GM18499 (cell line): Measurements from ENCODE around the gene GPATCH8.
"Not testable (repeated sequence)": the region's sequence is repeated elsewhere in the genome, so short reads cannot be mapped to it uniquely, and the experiment has no call there.

Experiments used
- ATAC-seq: cut with Tn5 transposase; IDR thresholded peaks from one replicate; pipeline ENCODE4 v1.9.1; 2021; ENCODE audit warnings: moderate number of reproducible peaks; ENCODE audit not compliant: insufficient read depth, unreplicated experiment

GPATCH8 gene

DNA sequence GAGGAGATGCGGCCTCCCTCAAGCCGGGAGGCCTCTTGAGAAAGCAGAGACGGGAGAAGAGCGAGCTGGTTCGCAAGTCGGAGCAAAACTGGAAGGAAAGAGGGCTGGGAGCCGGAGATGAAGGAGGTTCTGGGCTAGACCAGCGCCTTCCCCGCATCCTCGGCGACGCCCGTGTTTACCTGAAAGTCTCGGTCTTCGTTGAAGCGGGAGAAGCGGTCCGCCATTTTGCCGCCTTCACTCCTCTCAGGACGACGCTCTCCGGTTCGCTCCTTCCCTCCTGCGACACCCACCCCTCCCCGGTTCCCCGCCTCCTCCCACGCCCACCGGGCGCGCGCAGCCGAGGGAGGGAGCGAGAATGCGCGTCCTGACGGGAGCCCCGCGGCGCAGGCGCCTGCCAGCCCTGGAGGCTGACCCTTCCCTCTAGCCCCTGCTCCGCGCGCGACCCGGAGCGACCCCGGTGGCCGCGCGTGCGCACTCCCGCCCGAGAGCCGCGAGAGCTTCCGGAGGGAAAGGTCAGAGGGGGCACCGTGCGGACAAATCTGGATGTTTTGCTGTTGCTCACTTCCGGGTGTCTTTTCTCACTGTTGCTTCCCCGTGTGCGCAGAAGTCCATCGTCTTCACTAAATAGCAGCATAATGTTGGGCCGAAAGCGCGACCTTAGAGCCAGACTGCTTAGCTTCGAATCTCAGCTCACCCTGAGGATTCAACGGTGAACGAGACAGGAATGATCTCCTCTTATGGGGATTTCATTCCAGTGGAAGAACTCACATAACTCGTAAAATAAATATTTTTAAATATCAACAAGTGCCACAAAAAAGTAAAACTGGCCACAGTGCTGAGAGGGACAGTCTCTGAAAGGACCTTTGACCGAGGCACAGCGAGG is at the start of gene GPATCH8:
GPATCH8 (minus strand) TSS at position 260 of the 883 bp plus-strand sequence; CDS start at position 224, 36 bp downstream.
- no peak for ATAC-seq

DNA sequence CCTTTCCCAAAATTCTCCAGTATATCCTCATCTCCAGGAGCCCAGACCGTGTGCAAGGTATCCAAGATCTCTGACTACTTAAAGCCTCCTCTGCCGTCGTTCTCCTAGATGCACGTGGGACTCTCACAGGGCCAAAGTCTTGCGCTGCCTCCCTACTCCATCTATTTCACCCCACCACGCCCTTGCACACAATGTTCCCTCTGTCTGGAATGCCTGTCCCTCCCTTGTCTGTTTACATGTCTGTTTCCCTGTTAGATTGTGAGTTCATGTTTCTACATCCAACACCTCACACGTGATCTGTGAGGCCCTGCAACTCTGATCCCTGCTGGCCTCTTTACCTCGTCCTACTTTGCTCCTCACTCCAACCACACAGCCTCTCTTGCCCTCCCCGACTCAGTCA is 49.2 kb upstream of the GPATCH8 start:
- ATAC-seq = no peak

DNA sequence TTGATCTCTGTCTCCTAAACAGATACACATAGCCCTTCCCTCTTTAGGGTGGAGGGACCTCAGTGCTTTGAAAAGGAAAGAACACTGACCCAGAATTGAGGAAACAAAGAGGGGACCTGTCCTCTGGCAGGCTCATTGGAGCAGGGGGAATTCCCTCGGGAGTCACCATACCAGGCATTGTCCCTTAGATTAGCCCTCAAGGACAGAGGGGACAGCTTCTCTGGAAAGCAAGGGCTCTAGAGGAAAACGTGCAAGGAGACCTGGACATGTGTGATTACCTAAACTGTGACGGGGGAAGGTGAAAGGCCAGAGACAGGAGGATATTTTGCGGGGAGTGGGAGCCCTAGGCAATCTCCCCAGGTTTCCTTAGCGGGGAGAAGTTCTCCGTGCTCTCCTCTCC is 46.5 kb upstream of the GPATCH8 start:
- ATAC-seq = no peak

DNA sequence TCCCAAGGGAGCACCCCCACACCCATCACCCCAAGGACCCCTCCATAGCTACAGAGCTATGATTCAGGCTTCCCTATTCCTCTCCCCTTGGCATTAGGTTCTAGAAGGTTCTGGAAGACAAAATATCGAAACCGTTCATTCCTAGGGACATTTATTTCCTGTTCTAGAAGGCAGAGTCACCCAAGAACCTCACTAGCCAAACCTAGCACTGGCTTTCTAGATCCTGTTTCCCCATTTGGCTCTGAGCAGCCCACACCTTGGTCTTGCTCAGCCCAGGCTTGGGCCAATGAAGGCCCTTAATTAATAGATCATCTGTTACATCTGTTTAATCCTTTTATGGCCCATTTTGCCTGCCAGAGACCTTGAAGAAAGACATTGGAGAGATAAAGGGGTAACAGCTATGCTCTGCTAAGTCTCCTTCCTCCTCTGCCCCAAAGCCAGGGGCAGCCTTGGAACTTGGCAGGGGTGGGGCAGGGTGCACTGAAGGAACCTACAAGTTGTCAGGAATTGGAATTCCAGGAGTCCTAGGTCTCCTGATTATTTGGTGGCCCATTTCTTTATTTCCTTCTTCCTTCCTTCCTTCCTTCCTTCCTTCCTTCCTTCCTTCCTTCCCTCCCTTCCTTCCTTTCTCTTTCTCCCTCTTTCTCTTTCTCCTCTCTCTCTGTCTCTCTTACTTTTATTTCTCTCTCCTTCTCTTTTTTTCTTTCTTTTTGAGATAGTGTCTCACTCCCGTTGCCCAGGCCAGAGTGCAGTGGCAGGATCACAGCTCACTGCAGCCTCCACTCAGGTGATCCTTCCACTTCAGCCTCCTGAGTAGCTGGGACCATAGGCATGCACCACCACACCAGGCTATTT is 45.4 kb upstream of the GPATCH8 start:
- ATAC-seq = no peak

DNA sequence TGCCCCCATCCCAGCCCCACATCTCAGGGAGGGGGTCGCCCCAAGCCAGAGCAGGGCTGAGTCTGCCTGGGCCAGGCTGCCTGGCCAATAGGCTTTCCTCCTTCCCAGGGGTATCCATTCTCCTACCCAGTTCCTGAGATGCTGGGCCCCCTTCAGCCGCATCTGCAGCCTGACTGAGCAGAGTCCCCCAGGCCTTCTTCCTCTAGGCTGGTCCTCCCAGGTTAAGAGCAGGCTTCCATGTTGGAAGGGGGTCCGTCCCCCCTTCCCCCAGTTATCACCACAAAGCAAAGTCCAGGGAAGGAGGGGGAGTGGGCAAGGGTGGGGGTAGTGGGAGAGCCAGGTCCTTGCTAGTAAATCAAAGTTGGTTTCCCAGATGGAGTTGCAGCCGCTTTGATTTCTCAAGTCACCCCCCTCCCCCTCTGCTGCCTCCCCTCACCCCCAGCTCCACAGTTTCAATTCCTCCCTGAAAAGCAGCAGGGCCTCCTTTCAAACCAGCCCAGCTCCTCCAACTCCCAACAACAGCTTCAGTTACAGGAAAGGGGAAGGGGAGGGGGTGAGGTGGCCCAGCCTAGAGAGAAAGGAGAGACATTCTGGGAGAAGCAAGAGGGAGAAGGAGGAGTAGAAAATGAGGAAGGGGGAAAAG is 44.5 kb upstream of the GPATCH8 start:
- no peak for ATAC-seq

DNA sequence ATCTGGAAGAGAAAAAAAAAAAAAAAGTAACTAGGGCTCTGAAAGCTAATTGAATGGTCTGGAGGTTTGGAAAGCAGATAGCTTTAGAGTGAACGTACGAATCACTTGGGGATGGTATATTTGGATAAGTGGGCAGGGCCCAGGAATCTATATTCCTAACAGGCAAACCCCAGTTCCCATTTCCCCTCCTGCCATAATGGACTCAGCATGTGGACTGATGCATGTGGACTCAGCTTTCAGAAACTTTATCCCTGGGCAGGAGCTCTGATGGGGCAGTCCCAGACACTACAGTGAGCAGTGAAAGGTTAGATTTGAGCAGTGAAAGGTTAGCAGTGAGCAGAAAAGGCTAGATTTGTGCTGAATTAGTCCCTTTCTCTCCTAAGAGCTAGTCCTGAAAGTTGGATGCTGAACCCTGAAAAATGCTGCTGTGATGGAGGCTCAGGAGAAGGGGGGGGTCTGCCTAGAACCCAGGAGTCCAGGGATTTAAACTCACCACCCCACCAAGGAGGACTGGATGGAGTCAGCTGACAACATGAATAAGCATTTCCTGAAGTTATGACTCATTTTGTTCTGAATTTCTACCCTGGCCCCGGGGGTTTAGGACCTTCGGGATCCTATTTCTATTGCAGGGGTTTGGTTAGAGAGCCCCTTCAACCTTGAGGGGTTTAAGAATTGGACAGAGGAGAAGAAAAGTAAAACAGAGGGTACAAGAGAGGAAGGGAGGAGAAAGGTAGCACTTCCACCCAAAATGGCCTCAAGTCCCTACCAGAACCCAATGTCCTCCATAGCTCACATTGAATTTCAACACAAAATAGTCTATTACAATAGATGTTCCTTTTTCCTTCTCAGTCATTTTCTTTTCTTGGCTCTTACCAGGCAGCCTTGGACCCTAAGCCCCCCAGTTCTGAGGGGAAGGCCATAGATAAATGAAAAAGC is 43.7 kb upstream of the GPATCH8 start:
- no peak for ATAC-seq

DNA sequence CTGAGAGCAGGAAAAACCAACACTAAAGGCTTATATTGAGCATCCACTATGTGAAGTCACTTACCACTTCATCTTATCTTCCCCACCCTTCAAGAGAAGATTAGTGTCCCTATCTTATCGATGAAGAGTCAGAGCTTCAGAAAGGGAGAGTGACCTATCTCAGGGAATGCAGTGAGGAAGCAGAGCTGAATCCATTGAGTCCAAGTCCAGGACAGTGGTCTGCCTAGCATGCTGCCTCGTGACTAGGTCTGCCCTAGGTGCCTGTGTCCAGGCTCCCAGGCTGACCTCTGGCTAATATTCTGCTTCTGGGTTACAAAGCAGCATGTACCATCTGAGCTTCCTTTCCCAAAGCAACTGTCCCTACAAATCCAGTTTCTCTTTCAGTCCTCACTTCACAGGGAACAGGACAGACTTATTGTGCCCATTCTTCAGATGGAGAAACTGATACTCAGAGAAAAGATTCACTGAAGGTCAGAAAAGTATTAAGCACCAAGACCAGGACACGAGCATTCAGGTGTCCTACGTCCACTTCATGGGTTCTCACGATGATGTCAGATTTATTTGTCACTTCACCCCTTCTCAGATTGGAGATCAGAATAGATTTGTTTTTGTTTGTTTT is 40.8 kb upstream of the GPATCH8 start:
- no peak for ATAC-seq

DNA sequence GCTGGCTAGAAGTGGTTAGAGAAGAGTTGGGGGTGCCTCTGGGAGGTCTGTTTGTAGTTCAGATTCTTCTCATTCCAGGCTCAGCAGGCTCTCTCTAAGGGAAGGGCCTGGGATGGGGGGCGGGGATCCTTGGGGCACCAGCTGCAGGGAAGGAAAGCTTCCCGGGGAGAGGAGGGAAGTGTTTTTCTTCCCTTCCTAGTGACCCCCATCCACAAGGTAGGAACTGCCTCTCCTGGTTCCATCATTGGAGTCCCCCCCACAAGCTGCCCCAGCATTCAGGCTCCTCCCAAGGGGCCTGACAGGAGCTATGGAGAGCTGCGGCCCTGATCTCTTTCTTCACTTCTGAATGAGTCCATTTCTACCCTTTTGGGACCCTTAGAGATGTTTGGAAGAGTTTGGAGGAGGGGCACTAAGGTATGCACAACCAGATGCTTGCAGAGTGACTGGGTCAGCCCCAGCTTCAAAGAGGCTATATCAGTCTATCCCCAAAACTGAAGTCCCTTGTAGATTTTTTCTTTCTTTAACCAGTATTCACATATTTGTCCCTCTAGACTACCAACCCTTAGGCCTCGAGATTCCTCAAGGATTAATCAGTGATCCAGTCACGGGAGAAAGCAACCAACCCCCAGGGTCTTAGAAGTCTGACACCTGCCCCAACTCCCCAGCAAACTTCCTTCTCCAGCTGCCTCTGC is 40.2 kb upstream of the GPATCH8 start:
- ATAC-seq = no peak

DNA sequence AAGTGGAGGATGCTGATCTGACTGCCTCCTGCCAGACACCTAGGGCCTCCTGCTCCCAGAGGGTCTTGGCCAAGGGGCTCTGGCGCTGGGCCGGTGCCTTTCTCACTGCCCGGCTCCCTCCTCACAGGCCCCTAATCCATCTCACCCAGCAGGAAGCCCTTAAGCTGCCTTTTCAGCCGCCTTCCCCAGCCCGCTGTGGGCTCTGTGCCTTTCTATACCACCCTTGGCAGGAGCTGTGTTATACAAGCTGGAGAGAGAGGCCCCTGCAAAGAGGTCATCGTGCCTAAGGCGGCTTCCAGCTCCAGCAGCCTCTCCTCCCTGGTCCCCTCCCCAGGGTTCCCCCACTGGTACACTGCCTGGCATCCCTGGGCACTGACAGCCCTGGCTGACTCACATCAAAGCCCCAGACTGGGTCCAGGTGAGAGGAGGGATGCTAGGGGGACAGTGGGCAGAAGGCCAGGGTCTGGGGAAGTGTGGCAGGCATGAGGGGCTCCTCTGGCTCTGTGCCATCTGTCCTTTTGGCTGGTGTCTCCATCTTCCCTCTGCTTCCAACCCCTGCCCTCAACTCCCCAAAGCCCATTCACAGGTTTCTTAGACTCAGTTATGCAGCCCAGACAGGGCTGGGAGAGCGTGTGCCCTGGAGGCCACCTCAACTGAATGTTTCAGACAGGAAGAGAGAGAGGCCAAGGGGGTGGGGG is 38.8 kb upstream of the GPATCH8 start:
- no peak for ATAC-seq

DNA sequence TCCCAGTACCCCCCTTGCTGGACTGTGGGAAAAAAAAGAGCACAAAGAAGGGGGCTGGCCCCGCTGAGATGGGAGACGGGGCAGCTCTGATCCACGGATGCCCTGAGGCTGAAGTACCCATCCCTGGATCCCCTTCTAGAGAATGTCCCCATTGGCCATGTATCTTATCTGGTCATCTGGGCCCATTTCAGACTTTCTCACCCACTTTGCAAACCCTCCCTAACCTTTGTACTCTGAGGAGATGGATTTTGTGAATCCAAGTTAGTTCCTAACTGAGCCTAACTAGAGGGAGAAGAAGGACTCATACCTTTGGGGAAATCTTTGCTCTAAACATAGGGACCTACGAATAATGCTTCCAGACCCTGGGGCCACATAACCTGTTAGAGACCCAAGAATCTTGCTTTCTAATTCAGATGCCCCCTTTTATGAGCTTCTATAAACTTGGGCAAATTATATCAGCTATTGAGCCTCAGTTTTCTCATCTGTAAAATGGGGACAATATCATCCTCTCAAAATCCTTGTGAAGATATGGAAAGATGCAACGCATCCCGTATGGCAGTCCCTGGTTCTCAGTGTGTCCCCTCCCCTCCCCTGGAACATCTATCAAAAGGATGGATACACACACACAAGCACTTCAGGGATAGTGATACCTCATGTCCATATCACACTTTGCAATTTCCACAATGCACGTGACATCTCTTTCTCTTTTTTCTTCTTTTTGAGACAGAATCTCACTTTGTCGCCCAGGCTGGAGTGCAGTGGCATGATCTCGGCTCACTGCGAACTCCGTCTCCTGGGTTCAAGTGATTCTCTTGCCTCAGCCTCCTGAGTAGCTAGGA is 37.3 kb upstream of the GPATCH8 start:
- ATAC-seq = no peak

DNA sequence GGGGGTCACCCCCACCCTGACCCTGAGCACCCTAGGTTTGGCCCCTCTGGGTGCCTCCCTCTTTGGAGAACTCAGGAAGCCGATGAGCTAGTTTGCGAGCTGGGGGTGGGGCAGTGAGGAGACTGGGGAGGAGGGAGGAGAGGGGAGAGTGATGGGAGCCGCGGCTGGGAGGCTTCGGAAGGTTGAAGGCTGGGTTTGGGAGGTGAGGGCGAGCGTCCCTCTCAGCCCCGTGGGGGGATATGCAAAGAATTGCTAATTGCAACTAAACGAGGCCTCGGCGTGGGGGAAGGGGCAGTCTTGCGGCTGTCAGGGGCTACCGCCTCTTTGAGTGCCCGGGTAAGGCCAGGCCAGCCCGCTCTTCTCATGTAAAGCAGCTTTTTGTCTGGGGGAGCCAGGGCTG is 36.5 kb upstream of the GPATCH8 start:
- no peak for ATAC-seq

DNA sequence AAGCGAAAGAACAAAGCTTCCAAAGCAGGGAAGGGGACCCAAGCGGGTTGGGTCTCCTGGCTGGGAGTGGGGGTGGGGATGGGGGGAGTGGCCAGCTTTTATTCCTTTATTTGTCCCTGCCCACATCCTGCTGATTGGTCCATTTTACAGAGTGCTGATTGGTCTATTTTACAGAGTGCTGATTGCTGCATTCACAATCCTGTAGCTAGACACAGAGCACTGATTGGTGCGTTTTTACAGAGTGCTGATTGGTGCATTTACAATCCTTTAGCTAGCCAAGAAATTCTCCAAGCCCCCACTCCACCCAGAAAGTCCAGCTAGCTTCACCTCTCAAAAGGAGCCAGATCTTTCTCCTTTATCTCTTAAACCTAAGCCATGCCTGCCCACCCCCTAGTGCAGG is 34.7 kb upstream of the GPATCH8 start:
- ATAC-seq = not testable (repeated sequence)

DNA sequence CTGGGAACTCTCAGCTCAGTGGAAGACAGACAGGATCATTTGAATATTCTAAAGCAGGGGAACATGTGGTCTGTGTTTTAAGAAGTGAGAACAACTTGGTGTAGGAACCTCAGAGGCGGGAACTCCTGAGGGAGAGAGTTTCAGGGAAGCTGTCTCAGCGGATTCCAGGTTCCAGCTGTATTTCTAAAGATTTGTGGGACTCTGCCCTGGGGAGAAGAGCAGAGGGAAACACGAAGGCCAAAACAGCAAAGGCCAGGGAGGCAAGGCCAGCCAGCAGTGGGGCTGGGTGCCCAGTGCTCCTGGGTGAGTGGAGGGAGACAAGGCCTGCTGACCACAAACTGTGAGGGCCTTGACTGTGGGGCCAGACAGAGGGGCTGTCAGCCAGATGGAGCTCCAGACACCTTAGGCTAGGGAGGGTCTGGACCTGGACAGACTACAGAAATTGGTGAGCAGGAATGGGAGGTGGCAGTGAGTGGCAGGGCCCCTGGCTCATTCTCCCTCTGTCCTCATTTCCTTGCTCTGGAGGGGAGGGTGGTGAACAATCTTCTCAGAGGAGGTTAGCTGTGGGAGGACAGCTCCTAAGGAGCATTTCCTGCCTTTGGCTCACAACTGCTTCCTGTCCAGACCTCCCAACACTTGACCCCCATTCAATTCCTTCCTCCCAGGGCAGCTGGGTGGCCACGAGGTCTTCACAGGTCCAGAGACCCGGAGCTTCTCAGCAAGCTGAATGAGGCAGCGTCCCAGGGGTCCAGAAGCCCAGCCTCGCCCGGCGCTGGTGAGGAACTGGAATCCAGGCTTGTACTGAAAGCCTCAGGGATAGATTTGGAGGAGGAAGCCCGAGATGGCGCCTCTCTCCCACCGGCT is 33.1 kb upstream of the GPATCH8 start:
- ATAC-seq = no peak

DNA sequence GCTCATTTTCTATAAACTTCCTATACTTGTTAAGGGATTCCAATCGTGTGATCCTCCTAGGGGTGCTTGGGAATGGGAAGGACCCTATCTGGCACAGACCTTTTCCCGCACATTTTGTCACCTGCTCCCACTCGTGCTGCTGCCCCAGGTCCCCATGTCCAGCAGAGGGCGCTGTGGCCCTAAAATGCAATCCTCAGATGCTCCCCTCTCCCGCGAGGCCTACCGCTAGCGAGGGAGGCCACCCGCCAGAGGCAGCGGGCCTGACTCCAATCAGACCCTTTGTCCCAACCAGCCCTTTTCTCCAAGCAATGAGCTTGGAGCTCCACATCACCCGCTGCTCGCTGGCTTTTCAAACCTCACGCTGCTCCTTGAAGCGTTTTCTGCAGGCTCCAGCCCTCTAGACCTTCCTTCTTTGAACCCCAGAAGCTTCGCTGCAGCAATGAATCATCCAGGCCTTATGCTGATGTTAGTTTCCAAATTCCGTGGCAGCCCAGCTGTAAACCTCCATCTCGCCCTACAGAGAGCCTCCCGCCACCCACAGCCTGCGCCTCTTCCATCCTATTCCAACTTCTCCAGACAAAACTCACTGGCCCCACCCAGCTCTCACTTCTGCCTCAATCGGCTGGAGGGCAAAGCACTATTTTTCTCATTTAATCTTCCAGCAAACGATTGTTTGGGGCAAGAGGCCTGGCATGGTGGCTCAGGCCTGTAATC is 30.5 kb upstream of the GPATCH8 start:
- no peak for ATAC-seq

DNA sequence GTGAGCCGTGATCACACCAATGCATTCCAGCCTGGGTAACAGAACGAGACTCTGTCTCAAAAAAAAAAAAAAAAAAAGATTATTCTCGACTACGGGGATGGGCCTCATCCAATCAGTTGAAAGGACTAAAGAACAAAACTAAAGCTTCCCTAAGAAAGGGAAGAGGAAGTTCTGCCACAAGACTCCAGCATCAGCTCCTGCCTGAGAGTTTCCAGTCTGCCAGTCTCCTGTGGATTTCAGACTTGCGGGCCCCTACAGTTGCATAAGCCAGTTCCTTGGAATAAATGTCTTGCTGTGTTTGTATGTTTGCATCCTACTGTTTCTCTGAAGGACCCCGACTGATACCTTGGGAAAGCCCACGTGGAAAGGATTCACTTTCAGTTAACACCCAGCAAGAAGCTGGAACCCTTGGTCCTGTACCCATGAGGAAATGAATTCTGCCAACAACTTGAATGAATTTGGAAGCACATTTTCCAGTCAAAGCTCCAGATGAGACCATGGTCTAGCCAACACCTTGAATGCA is 27.8 kb upstream of the GPATCH8 start:
- no peak for ATAC-seq

DNA sequence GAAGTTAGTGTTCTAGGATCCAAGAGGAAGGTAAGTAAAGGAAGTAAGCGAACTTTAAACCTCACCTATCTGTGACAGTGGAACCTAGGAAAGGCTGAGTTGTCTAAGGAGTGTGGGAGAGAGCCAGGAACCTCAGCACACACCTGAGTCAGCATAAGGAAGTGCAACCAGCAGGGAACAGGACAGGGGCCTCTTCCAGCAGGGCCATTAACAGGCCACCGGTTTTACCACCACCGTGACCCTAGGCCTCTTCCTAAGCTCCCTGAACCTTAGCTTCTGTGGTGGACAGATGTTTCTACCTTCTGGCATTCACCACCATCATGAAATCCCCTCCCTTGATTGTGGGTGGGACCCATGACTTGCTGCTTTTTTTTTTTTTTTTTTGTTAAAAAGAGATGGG is 26.7 kb upstream of the GPATCH8 start:
- no peak for ATAC-seq
